ENCODE measurements around the gene CEP290. TPM values are rescaled to one million over a fixed set of nuclear protein-coding genes. Genes with fewer than 3 reads are reported as not detected.

CEP290 gene
- total RNA-seq, 1 experiment from 2014 or later: 9.6 TPM

DNA sequence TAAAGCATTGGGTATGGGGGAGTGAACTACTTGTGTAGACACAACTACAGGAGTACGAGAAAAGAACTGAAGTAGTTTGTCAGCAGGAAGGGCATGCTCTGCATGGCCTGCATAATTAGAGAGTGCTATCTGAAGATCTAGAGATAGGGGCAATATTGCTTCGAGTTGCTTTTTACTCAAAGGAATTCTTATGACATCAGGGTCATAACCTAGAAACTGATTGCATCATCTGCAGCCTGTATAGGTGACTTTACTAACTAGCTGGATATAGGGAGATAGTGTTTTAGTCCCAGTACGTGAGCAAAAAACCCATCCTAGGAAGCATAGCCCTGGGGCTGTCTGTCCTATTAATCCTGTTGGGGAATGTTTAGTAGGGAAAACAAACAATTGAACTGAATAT, 40.0 kb upstream of the CEP290 start:
- TF ChIP-seq, protein P1, sequence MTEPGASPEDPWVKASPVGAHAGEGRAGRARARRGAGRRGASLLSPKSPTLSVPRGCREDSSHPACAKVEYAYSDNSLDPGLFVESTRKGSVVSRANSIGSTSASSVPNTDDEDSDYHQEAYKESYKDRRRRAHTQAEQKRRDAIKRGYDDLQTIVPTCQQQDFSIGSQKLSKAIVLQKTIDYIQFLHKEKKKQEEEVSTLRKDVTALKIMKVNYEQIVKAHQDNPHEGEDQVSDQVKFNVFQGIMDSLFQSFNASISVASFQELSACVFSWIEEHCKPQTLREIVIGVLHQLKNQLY (CRISPR knock-in tag; IDR thresholded peaks at IDR 0.05): no peak
- TF ChIP-seq, protein P2, sequence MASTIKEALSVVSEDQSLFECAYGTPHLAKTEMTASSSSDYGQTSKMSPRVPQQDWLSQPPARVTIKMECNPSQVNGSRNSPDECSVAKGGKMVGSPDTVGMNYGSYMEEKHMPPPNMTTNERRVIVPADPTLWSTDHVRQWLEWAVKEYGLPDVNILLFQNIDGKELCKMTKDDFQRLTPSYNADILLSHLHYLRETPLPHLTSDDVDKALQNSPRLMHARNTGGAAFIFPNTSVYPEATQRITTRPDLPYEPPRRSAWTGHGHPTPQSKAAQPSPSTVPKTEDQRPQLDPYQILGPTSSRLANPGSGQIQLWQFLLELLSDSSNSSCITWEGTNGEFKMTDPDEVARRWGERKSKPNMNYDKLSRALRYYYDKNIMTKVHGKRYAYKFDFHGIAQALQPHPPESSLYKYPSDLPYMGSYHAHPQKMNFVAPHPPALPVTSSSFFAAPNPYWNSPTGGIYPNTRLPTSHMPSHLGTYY (CRISPR knock-in tag; IDR thresholded peaks at IDR 0.05): no peak
- TF ChIP-seq, protein P3, sequence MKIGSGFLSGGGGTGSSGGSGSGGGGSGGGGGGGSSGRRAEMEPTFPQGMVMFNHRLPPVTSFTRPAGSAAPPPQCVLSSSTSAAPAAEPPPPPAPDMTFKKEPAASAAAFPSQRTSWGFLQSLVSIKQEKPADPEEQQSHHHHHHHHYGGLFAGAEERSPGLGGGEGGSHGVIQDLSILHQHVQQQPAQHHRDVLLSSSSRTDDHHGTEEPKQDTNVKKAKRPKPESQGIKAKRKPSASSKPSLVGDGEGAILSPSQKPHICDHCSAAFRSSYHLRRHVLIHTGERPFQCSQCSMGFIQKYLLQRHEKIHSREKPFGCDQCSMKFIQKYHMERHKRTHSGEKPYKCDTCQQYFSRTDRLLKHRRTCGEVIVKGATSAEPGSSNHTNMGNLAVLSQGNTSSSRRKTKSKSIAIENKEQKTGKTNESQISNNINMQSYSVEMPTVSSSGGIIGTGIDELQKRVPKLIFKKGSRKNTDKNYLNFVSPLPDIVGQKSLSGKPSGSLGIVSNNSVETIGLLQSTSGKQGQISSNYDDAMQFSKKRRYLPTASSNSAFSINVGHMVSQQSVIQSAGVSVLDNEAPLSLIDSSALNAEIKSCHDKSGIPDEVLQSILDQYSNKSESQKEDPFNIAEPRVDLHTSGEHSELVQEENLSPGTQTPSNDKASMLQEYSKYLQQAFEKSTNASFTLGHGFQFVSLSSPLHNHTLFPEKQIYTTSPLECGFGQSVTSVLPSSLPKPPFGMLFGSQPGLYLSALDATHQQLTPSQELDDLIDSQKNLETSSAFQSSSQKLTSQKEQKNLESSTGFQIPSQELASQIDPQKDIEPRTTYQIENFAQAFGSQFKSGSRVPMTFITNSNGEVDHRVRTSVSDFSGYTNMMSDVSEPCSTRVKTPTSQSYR (CRISPR knock-in tag; IDR thresholded peaks at IDR 0.05): no peak
- TF ChIP-seq, protein P4, sequence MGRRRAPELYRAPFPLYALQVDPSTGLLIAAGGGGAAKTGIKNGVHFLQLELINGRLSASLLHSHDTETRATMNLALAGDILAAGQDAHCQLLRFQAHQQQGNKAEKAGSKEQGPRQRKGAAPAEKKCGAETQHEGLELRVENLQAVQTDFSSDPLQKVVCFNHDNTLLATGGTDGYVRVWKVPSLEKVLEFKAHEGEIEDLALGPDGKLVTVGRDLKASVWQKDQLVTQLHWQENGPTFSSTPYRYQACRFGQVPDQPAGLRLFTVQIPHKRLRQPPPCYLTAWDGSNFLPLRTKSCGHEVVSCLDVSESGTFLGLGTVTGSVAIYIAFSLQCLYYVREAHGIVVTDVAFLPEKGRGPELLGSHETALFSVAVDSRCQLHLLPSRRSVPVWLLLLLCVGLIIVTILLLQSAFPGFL (CRISPR knock-in tag; IDR thresholded peaks at IDR 0.05; ENCODE audit: borderline replicate concordance): no peak
- TF ChIP-seq, protein P5, sequence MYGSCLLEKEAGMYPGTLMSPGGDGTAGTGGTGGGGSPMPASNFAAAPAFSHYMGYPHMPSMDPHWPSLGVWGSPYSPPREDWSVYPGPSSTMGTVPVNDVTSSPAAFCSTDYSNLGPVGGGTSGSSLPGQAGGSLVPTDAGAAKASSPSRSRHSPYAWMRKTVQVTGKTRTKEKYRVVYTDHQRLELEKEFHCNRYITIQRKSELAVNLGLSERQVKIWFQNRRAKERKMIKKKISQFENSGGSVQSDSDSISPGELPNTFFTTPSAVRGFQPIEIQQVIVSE (CRISPR knock-in tag; IDR thresholded peaks at IDR 0.05; ENCODE audit: borderline replicate concordance): no peak
- POLR2A ChIA-PET: no interaction called here
- no peak overlapping the region for H3K27ac Mint-ChIP-seq
- DNase-seq (ENCODE audit: low spot score) (no peak), ATAC-seq (no peak)
- H3K27me3 Mint-ChIP-seq (ENCODE audit: low read depth): no peaks in the 10 kb centered on the region
- H3K9me3 Mint-ChIP-seq: peaks cover 9% of the 10 kb centered on the region
- H3K4me1 Mint-ChIP-seq: peaks cover 2% of the 10 kb centered on the region; the same call in 1 of the 2 replicates
- no peak overlapping the region for H3K4me3 Mint-ChIP-seq
- peaks cover 31% of the 10 kb centered on the region for H3K36me3 Mint-ChIP-seq
- CTCF ChIA-PET: no interaction called here

DNA sequence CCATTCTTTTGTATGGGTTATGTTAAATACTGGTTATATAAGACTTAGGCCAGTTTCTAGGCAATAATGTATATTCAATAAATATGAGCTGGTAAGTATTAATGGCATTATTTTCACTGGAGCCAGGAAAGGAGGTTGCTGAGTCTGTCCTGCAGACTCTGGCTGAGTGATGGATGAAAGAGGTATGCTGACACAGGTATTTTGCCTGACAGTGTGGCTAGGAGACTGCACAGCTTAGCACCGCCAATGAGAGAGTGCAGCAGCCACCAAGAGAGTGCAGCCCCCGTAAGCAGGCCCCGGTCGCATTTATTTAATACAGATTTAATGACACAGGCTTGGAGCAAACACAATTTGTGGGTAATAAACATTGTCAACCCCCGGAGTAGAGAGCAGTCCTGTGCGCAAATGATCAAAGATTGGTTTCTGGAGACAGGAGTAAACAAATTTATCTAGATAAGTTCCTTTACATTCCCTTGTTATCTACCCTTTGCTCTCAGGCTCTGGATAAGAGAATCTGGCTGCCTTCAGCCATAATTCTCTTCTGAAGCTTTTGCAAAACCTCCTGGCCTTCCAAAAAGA, 37.6 kb upstream of the CEP290 start:
- CTCF ChIA-PET: no interaction called here
- no peaks in the 10 kb centered on the region for H3K4me1 Mint-ChIP-seq
- peaks cover 31% of the 10 kb centered on the region for H3K36me3 Mint-ChIP-seq
- ATAC-seq: no peak
- POLR2A ChIA-PET: no interaction called here
- no peaks in the 10 kb centered on the region for H3K27me3 Mint-ChIP-seq (ENCODE audit: low read depth)
- no peak overlapping the region for H3K27ac Mint-ChIP-seq
- DNase-seq (ENCODE audit: low spot score): no peak
- H3K4me3 Mint-ChIP-seq: no peak overlapping the region
- no peaks in the 10 kb centered on the region for H3K9me3 Mint-ChIP-seq
- TF ChIP-seq, protein P2 (CRISPR knock-in tag; IDR thresholded peaks at IDR 0.05): no peak
- TF ChIP-seq, protein P6, sequence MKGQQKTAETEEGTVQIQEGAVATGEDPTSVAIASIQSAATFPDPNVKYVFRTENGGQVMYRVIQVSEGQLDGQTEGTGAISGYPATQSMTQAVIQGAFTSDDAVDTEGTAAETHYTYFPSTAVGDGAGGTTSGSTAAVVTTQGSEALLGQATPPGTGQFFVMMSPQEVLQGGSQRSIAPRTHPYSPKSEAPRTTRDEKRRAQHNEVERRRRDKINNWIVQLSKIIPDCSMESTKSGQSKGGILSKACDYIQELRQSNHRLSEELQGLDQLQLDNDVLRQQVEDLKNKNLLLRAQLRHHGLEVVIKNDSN (CRISPR knock-in tag; IDR thresholded peaks at IDR 0.05): no peak
- TF ChIP-seq CREB1 (CRISPR knock-in tag; IDR thresholded peaks at IDR 0.05) (no peak), KAT7 (CRISPR knock-in tag; IDR thresholded peaks at IDR 0.05; ENCODE audit: borderline replicate concordance) (no peak), IRF2 (CRISPR knock-in tag; IDR thresholded peaks at IDR 0.05; ENCODE audit: borderline replicate concordance, low read depth) (no peak)

DNA sequence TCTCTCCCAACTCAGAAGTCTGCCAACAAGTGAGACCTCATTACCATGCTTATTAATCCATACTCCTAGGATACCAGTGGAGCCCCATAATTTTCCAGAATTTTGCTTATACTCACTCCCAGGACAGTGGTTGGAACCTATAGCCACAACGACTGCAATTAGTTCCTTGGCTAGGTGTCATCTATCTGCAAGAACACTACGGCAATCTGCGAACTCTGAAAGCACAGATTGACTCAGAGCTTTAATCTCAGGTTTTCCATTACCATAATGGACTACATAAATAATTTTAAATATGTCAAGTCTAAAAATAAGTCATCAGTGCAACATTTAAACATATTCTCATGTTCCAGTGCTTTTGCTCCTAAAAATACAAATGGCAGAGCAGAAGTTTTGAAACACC, 33.7 kb upstream of the CEP290 start:
- Mint-ChIP-seq H3K36me3 (peaks cover 23% of the 10 kb centered on the region), H3K4me3 (no peak overlapping the region), H3K4me1 (peaks cover 2% of the 10 kb centered on the region; the same call in 1 of the 2 replicates), H3K27me3 (ENCODE audit: low read depth) (no peaks in the 10 kb centered on the region), H3K9me3 (no peaks in the 10 kb centered on the region), H3K27ac (no peak overlapping the region)
- TF ChIP-seq, protein P3 (CRISPR knock-in tag; IDR thresholded peaks at IDR 0.05): no peak
- TF ChIP-seq, protein P1 (CRISPR knock-in tag; IDR thresholded peaks at IDR 0.05): no peak
- TF ChIP-seq ZNF317 (CRISPR knock-in tag; IDR thresholded peaks at IDR 0.05; ENCODE audit: borderline replicate concordance, low read depth) (no peak), SOX15 (CRISPR knock-in tag; IDR thresholded peaks at IDR 0.05) (no peak), ZNF423 (CRISPR knock-in tag; IDR thresholded peaks at IDR 0.05) (no peak)
- TF ChIP-seq, protein P7, sequence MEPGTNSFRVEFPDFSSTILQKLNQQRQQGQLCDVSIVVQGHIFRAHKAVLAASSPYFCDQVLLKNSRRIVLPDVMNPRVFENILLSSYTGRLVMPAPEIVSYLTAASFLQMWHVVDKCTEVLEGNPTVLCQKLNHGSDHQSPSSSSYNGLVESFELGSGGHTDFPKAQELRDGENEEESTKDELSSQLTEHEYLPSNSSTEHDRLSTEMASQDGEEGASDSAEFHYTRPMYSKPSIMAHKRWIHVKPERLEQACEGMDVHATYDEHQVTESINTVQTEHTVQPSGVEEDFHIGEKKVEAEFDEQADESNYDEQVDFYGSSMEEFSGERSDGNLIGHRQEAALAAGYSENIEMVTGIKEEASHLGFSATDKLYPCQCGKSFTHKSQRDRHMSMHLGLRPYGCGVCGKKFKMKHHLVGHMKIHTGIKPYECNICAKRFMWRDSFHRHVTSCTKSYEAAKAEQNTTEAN (CRISPR knock-in tag; IDR thresholded peaks at IDR 0.05): no peak
- no peak for ATAC-seq
- CTCF ChIA-PET: no interaction called here
- no peak for DNase-seq (ENCODE audit: low spot score)
- POLR2A ChIA-PET: no interaction called here

Data from WTC11 (cell line).